IMR-90 (cell line): ENCODE data around the gene SERPIND1.

Experiments
- CHD1 ChIP-seq: IDR thresholded peaks from 2 replicates; pipeline ENCODE4 v1.6.1; 2012; ENCODE audit warnings: low read depth, low read length, improper control_type of control experiment
- POLR2A ChIP-seq: IDR thresholded peaks from 2 replicates; pipeline ENCODE4 v1.6.1; 2012; ENCODE audit warnings: mild to moderate bottlenecking, low read depth, low read length
- TF ChIP-seq, protein P1 (sequence below): conservative IDR thresholded peaks from 2 replicates; pipeline ENCODE4 v1.5.1; 2012; ENCODE audit warnings: mild to moderate bottlenecking, low read depth, low read length, improper control_type of control experiment

DNA sequence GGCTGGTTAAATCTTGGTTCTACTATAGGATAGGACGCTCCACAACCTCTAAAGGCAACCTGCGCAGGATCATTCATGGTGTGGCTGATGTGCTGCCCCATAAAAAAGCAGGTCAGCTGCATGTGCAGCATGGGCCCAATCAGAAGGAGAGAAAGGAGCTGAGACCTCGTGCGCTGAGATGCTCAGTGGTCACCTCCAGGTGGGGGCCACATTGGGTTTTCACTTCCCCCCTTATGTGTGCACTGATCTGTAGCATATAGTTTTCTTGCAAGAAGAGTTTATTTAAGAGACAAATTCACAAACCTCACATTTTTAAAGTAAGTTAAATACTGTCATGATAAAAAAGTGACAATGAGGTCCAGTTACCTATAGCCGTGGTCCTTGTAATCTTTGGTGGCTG lies 24.3 kb downstream of the SERPIND1 start:
- TF ChIP-seq, protein P1, sequence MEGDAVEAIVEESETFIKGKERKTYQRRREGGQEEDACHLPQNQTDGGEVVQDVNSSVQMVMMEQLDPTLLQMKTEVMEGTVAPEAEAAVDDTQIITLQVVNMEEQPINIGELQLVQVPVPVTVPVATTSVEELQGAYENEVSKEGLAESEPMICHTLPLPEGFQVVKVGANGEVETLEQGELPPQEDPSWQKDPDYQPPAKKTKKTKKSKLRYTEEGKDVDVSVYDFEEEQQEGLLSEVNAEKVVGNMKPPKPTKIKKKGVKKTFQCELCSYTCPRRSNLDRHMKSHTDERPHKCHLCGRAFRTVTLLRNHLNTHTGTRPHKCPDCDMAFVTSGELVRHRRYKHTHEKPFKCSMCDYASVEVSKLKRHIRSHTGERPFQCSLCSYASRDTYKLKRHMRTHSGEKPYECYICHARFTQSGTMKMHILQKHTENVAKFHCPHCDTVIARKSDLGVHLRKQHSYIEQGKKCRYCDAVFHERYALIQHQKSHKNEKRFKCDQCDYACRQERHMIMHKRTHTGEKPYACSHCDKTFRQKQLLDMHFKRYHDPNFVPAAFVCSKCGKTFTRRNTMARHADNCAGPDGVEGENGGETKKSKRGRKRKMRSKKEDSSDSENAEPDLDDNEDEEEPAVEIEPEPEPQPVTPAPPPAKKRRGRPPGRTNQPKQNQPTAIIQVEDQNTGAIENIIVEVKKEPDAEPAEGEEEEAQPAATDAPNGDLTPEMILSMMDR: no peak
- no peak for TF ChIP-seq POLR2A
- TF ChIP-seq CHD1: no peak
